IMR-90 (cell line): ENCODE results near the gene ANK2. TPM values are rescaled to one million over a fixed set of nuclear protein-coding genes. Genes with fewer than 3 reads are reported as not detected.

Experiments
- ATAC-seq: fragments of 200-7000 bp; cut with Tn5 transposase; 2 replicates; pipeline ENCODE4 v1.9.1; 2020; ENCODE audit warnings: low read depth, mild to moderate bottlenecking, moderate library complexity
- BruUV-seq: library from RNA; stranded (reverse); fragments of 400-500 nt; replicated peaks from 2 replicates; lab custom pipeline; 2021; lab: Mats Ljungman, UMichigan
- CTCF ChIA-PET: fragments of 300-600 bp; formaldehyde crosslinking; extraction: SDS; loops from one replicate; lab custom pipeline; 2021; ENCODE audit warnings: antibody characterized with exemption; lab: Yijun Ruan, JAX
- POLR2A ChIA-PET: fragments of 300-600 bp; sonication (Branson Sonifier 250); formaldehyde crosslinking; loops from one replicate; lab custom pipeline; 2022; ENCODE audit warnings: antibody characterized with exemption; ENCODE audit not compliant: unreplicated experiment; lab: Charles Lee
- DNase-seq: peaks from one replicate; pipeline ENCODE4 v3.0.0; 2013
- H2AFZ ChIP-seq: replicated peaks from 2 replicates; pipeline ENCODE3; 2013; ENCODE audit warnings: low read length, mild to moderate bottlenecking; ENCODE audit not compliant: poor library complexity
- H2AK5ac ChIP-seq: 2 replicates; pipeline ENCODE4 v1.6.1; 2013; ENCODE audit warnings: low read depth, low read length, inconsistent platforms
- H2AK9ac ChIP-seq: replicated peaks from 2 replicates; pipeline ENCODE3; 2013; ENCODE audit warnings: mild to moderate bottlenecking, low read depth, low read length, moderate library complexity; ENCODE audit not compliant: poor library complexity
- H2BK120ac ChIP-seq: 2 replicates; pipeline ENCODE4 v1.6.1; 2013; ENCODE audit warnings: low read depth, low read length, inconsistent platforms
- H2BK15ac ChIP-seq: 3 replicates; pipeline ENCODE4 v1.6.1; 2013; ENCODE audit warnings: low read depth, low read length, inconsistent platforms
- H2BK20ac ChIP-seq: 2 replicates; pipeline ENCODE4 v1.6.1; 2013; ENCODE audit warnings: low read depth, mild to moderate bottlenecking, inconsistent platforms, low read length, moderate library complexity
- H2BK5ac ChIP-seq: 2 replicates; pipeline ENCODE4 v1.6.1; 2013; ENCODE audit warnings: mild to moderate bottlenecking, low read depth, low read length, inconsistent platforms; ENCODE audit not compliant: poor library complexity, severe bottlenecking
- H3K14ac ChIP-seq: replicated peaks from 2 replicates; pipeline ENCODE4 v1.6.1; 2013; ENCODE audit warnings: low read depth, low read length, inconsistent platforms
- H3K18ac ChIP-seq: 2 replicates; pipeline ENCODE4 v1.6.1; 2013; ENCODE audit warnings: low read depth, low read length, control low read depth
- H3K23ac ChIP-seq: 2 replicates; pipeline ENCODE4 v1.6.1; 2013; ENCODE audit warnings: low read depth, low read length, inconsistent platforms
- H3K27ac ChIP-seq: 2 replicates; pipeline ENCODE4 v1.5.1; 2013; ENCODE audit warnings: mild to moderate bottlenecking, control low read depth, low read length; ENCODE audit not compliant: insufficient read depth
- H3K27me3 ChIP-seq: 2 replicates; pipeline ENCODE4 v1.6.1; 2013; ENCODE audit warnings: low read length; ENCODE audit not compliant: control insufficient read depth, insufficient read depth
- H3K36me3 ChIP-seq: 2 replicates; pipeline ENCODE4 v1.6.1; 2013; ENCODE audit warnings: low read length, mixed read lengths; ENCODE audit not compliant: control insufficient read depth, insufficient read depth
- H3K4ac ChIP-seq: 2 replicates; pipeline ENCODE4 v1.6.1; 2013; ENCODE audit warnings: low read depth, low read length, inconsistent platforms
- H3K4me1 ChIP-seq: 2 replicates; pipeline ENCODE4 v1.6.1; 2013; ENCODE audit warnings: low read length, mixed read lengths; ENCODE audit not compliant: control insufficient read depth, insufficient read depth
- H3K4me2 ChIP-seq: 2 replicates; pipeline ENCODE4 v1.6.1; 2013; ENCODE audit warnings: low read depth, mild to moderate bottlenecking, control low read depth, low read length, moderate library complexity
- H3K4me3 ChIP-seq: 2 replicates; pipeline ENCODE4 v1.5.1; 2013; ENCODE audit warnings: low read depth, mild to moderate bottlenecking, control low read depth, low read length, moderate library complexity; ENCODE audit not compliant: insufficient read depth
- H3K56ac ChIP-seq: 2 replicates; pipeline ENCODE4 v1.6.1; 2013; ENCODE audit warnings: low read length, inconsistent platforms; ENCODE audit not compliant: insufficient read depth; ENCODE audit errors: extremely low read depth
- H3K79me1 ChIP-seq, 2 experiments: 2 replicates each; pipeline ENCODE4 v1.6.1; 2013; ENCODE audit warnings: low read length in 2 of 2, inconsistent platforms in 1 of 2, low read depth in 1 of 2
- H3K9ac ChIP-seq: 2 replicates; pipeline ENCODE4 v1.6.1; 2013; ENCODE audit warnings: low read depth, low read length, control low read depth
- H3K9me1 ChIP-seq: 2 replicates; pipeline ENCODE4 v1.6.1; 2013; ENCODE audit warnings: low read length, inconsistent platforms; ENCODE audit not compliant: insufficient read depth
- H3K9me3 ChIP-seq: 2 replicates; pipeline ENCODE4 v1.6.1; 2013; ENCODE audit warnings: low read length; ENCODE audit not compliant: control insufficient read depth, insufficient read depth
- H4K20me1 ChIP-seq: 2 replicates; pipeline ENCODE4 v1.6.1; 2013; ENCODE audit warnings: low read length, inconsistent platforms; ENCODE audit not compliant: insufficient read depth
- H4K5ac ChIP-seq: 2 replicates; pipeline ENCODE4 v1.6.1; 2013; ENCODE audit warnings: mild to moderate bottlenecking, low read depth, low read length, control low read depth
- H4K8ac ChIP-seq, 2 experiments: 2 replicates each; pipeline ENCODE4 v1.6.1; 2013; ENCODE audit warnings: low read depth in 2 of 2, low read length in 2 of 2, control low read depth in 1 of 2, inconsistent platforms in 1 of 2
- H4K91ac ChIP-seq: 2 replicates; pipeline ENCODE4 v1.6.1; 2013; ENCODE audit warnings: low read depth, low read length, inconsistent platforms; ENCODE audit not compliant: insufficient read depth
- BHLHE40 ChIP-seq: fragments of 150-350 bp; IDR thresholded peaks from 2 replicates; pipeline ENCODE4 v1.6.1; 2016; ENCODE audit warnings: mild to moderate bottlenecking, low read depth, low read length
- CEBPB ChIP-seq: IDR thresholded peaks from 2 replicates; pipeline ENCODE4 v1.6.1; 2012; ENCODE audit warnings: low read depth, low read length, improper control_type of control experiment
- CHD1 ChIP-seq: IDR thresholded peaks from 2 replicates; pipeline ENCODE4 v1.6.1; 2012; ENCODE audit warnings: low read depth, low read length, improper control_type of control experiment
- FOS ChIP-seq: fragments of 150-350 bp; IDR thresholded peaks from 2 replicates; pipeline ENCODE4 v1.6.1; 2016; ENCODE audit warnings: low read depth, low read length
- MAFK ChIP-seq: IDR thresholded peaks from 2 replicates; pipeline ENCODE4 v1.6.1; 2012; ENCODE audit warnings: low read depth, low read length, improper control_type of control experiment
- MXI1 ChIP-seq: IDR thresholded peaks from 2 replicates; pipeline ENCODE4 v1.6.1; 2012; ENCODE audit warnings: low read depth, mild to moderate bottlenecking, low read length, moderate library complexity, borderline replicate concordance
- NFE2L2 ChIP-seq: fragments of 150-350 bp; IDR thresholded peaks from 2 replicates; pipeline ENCODE4 v1.6.1; 2016; ENCODE audit warnings: low read depth, mild to moderate bottlenecking, low read length
- POLR2A ChIP-seq: IDR thresholded peaks from 2 replicates; pipeline ENCODE4 v1.6.1; 2012; ENCODE audit warnings: mild to moderate bottlenecking, low read depth, low read length
- RAD21 ChIP-seq: IDR thresholded peaks from 2 replicates; pipeline ENCODE4 v1.6.1; 2012; ENCODE audit warnings: low read length, improper control_type of control experiment
- RCOR1 ChIP-seq: IDR thresholded peaks from 2 replicates; pipeline ENCODE4 v1.6.1; 2012; ENCODE audit warnings: mild to moderate bottlenecking, low read length, improper control_type of control experiment; ENCODE audit not compliant: insufficient replicate concordance
- RFX5 ChIP-seq: IDR thresholded peaks from 2 replicates; pipeline ENCODE4 v1.8.0; 2012; ENCODE audit warnings: low read depth, mild to moderate bottlenecking, low read length, moderate library complexity
- SMC3 ChIP-seq: fragments of 150-350 bp; IDR thresholded peaks from 2 replicates; pipeline ENCODE4 v1.6.1; 2016; ENCODE audit warnings: low read depth, mild to moderate bottlenecking, antibody characterized with exemption, low read length, moderate library complexity
- dilution Hi-C: fragments of 300-500 bp; cut with HindIII; formaldehyde crosslinking; loops from one replicate; pipeline ENCODE4 v1.14.3; 2018; ENCODE audit warnings: low sequenced_read_pairs; ENCODE audit not compliant: unreplicated experiment
- in situ Hi-C: fragments of 300-500 bp; cut with MboI; formaldehyde crosslinking; loops from 3 replicates; pipeline ENCODE4 v1.14.3; 2019; ENCODE audit warnings: low sequenced_read_pairs, inconsistent platforms, mixed read lengths
- intact Hi-C: fragments of 100-400 bp; cut with micrococcal nuclease; formaldehyde crosslinking; loops from 2 replicates; pipeline ENCODE4 v1.10.0; 2022
- polyA plus RNA-seq, 3 experiments: library from polyadenylated mRNA; depleted of rRNA; stranded (reverse); fragments of >200 nt; gene quantifications; 2 replicates each; pipeline ENCODE4 v1.2.3, GENCODE V29; 2012; ENCODE audit warnings: low replicate concordance in 1 of 3
- total RNA-seq: library from RNA; depleted of rRNA; stranded (reverse); fragments of >200 nt; gene quantifications from 2 replicates; pipeline ENCODE4 v1.2.3, GENCODE V29; 2012
- TF ChIP-seq, protein P1 (sequence below): fragments of 150-350 bp; IDR thresholded peaks from 2 replicates; pipeline ENCODE4 v1.6.1; 2016; ENCODE audit warnings: low read depth, mild to moderate bottlenecking, low read length, moderate library complexity, borderline replicate concordance
- TF ChIP-seq, protein P2 (sequence below): conservative IDR thresholded peaks from 2 replicates; pipeline ENCODE4 v1.5.1; 2012; ENCODE audit warnings: mild to moderate bottlenecking, low read depth, low read length, improper control_type of control experiment
- TF ChIP-seq, protein P3 (sequence below): fragments of 150-350 bp; IDR thresholded peaks from 2 replicates; pipeline ENCODE4 v1.6.1; 2017; ENCODE audit warnings: mild to moderate bottlenecking, antibody characterized with exemption, low read length, low read depth

The ANK2 gene
- total and polyA plus RNA-seq, 2 of the 4 experiments (the other 2 are of a cell fraction), result 0.82 to 6.6 TPM

DNA sequence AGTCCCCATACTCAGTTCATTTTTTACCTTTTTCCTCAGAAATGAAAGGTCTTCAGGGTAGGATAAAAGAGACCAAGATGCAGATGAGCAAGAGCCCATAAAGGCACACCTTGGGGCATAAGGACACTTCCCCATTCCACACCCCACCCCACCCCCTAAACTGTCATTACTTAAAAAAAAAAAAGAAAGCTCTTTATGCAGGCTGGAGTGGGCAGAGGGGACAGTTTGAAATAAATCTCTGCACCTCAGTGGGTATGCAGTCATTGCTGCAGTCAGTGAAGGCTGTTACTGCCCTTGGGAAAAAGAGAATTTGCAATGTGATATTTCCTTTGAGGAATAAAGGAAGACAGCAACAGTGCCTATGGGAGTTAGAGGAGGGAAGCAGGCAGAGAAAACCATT lies 137.5 kb downstream of the ANK2 start:
- in situ Hi-C loops, result no loop called here
- no peak for ATAC-seq

More for the DNA sequence above, 137.5 kb downstream of the ANK2 start:
- Histone ChIP-seq H2AFZ (no peak overlapping the region), H2BK20ac (no peak overlapping the region), H4K5ac (no peak overlapping the region), H2AK9ac (no peak overlapping the region), H3K9ac (no peak overlapping the region), H3K4me1 (no peaks in the 10 kb centered on the region), H3K36me3 (no peaks in the 10 kb centered on the region), H3K4me3 (no peak overlapping the region), H3K23ac (no peak overlapping the region), H4K8ac (no peak overlapping the region), H2BK120ac (no peak overlapping the region), H2AK5ac (no peak overlapping the region), H3K4ac (no peak overlapping the region), H3K14ac (no peak overlapping the region), H3K4me2 (no peak overlapping the region), H4K20me1 (no peaks in the 10 kb centered on the region), H3K9me3 (no peaks in the 10 kb centered on the region), H4K91ac (no peak overlapping the region), H3K79me1 (no peaks in the 10 kb centered on the region), H3K27me3 (no peaks in the 10 kb centered on the region), H2BK5ac (no peak overlapping the region), H2BK15ac (no peak overlapping the region), H3K18ac (no peak overlapping the region), H3K27ac (no peak overlapping the region), H3K9me1 (no peaks in the 10 kb centered on the region), H3K56ac (no peak overlapping the region)
- intact Hi-C loops (no loop called here), dilution Hi-C loops (no loop called here)
- DNase-seq, result no peak
- TF ChIP-seq RAD21, result no peak
- no peak for TF ChIP-seq SMC3
- no peak for TF ChIP-seq CEBPB
- TF ChIP-seq FOS, result no peak
- TF ChIP-seq BHLHE40, result no peak
- TF ChIP-seq, protein P1, sequence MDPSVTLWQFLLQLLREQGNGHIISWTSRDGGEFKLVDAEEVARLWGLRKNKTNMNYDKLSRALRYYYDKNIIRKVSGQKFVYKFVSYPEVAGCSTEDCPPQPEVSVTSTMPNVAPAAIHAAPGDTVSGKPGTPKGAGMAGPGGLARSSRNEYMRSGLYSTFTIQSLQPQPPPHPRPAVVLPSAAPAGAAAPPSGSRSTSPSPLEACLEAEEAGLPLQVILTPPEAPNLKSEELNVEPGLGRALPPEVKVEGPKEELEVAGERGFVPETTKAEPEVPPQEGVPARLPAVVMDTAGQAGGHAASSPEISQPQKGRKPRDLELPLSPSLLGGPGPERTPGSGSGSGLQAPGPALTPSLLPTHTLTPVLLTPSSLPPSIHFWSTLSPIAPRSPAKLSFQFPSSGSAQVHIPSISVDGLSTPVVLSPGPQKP, result no peak
- no peak for TF ChIP-seq MAFK
- no peak for TF ChIP-seq RCOR1
- no peak for TF ChIP-seq CHD1
- TF ChIP-seq NFE2L2, result no peak
- no peak for TF ChIP-seq RFX5
- TF ChIP-seq MXI1, result no peak
- TF ChIP-seq, protein P2, sequence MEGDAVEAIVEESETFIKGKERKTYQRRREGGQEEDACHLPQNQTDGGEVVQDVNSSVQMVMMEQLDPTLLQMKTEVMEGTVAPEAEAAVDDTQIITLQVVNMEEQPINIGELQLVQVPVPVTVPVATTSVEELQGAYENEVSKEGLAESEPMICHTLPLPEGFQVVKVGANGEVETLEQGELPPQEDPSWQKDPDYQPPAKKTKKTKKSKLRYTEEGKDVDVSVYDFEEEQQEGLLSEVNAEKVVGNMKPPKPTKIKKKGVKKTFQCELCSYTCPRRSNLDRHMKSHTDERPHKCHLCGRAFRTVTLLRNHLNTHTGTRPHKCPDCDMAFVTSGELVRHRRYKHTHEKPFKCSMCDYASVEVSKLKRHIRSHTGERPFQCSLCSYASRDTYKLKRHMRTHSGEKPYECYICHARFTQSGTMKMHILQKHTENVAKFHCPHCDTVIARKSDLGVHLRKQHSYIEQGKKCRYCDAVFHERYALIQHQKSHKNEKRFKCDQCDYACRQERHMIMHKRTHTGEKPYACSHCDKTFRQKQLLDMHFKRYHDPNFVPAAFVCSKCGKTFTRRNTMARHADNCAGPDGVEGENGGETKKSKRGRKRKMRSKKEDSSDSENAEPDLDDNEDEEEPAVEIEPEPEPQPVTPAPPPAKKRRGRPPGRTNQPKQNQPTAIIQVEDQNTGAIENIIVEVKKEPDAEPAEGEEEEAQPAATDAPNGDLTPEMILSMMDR, result no peak
- TF ChIP-seq, protein P3, sequence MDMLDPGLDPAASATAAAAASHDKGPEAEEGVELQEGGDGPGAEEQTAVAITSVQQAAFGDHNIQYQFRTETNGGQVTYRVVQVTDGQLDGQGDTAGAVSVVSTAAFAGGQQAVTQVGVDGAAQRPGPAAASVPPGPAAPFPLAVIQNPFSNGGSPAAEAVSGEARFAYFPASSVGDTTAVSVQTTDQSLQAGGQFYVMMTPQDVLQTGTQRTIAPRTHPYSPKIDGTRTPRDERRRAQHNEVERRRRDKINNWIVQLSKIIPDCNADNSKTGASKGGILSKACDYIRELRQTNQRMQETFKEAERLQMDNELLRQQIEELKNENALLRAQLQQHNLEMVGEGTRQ, result no peak
- no peak for TF ChIP-seq POLR2A
- ChIA-PET CTCF (no interaction called here), POLR2A (no interaction called here)
- BruUV-seq, result no TSS peak
